ENCODE measurements around the gene AIFM2.

- TF ChIP-seq CTCF (IDR thresholded peaks at IDR 0.05) (no peak), POLR2AphosphoS5 (IDR thresholded peaks at IDR 0.05; ENCODE audit: insufficient read depth in 1 of 2, low read depth in 1 of 2) (no peak), POLR2A (IDR thresholded peaks at IDR 0.05) (no peak)
Measured at GRCh38 chr10:70178139-70178725, 45.6 kb upstream of the AIFM2 start.
